Gastrocnemius medialis (tissue), 4 donors: ENCODE measurements around the gene CACNA1C.

Source experiments
- POLR2A ChIP-seq, 2 donors: fragments of 450-650 bp; IDR thresholded peaks; one replicate each; pipeline ENCODE4 v1.6.1; 2017; ENCODE audit warnings: antibody characterized with exemption in 2 of 2, mild to moderate bottlenecking in 2 of 2, moderate library complexity in 2 of 2
- TF ChIP-seq, protein P1 (sequence below), 5 experiments: fragments of 450-650 bp in 3 of 5; fragments of 200-600 bp in 2 of 5; sonication (generic) in 2 of 5; IDR thresholded peaks in 4 of 5; conservative IDR thresholded peaks in 1 of 5; 1 replicate in 4 of 5; 2 replicates in 1 of 5; pipeline ENCODE4 v1.5.1; 2016 to 2019; ENCODE audit warnings: antibody characterized with exemption in 5 of 5, mild to moderate bottlenecking in 3 of 5, moderate library complexity in 3 of 5

DNA sequence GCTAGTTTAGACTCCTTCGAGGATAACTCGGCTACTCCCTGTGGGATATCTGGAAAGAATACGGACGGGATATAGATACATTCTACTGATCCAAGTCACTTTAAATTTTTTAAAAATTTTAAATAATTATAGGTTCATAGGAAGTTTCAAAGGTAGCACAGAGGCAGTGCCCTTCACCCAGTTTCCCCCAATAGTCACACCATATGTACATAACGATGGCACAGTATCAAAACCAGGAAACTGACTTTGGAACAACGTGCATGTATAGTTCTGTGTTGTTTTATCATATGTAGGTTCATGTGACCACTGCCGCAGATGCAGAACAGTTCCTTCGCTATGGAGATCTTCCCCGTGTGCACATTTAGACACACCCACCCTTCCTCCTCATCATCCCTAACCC, 352.3 kb downstream of the CACNA1C start:
- TF ChIP-seq POLR2A (IDR thresholded peaks at IDR 0.05), result no peak
- TF ChIP-seq, protein P1, sequence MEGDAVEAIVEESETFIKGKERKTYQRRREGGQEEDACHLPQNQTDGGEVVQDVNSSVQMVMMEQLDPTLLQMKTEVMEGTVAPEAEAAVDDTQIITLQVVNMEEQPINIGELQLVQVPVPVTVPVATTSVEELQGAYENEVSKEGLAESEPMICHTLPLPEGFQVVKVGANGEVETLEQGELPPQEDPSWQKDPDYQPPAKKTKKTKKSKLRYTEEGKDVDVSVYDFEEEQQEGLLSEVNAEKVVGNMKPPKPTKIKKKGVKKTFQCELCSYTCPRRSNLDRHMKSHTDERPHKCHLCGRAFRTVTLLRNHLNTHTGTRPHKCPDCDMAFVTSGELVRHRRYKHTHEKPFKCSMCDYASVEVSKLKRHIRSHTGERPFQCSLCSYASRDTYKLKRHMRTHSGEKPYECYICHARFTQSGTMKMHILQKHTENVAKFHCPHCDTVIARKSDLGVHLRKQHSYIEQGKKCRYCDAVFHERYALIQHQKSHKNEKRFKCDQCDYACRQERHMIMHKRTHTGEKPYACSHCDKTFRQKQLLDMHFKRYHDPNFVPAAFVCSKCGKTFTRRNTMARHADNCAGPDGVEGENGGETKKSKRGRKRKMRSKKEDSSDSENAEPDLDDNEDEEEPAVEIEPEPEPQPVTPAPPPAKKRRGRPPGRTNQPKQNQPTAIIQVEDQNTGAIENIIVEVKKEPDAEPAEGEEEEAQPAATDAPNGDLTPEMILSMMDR (IDR thresholded peaks at IDR 0.05 in 4 of 5, conservative IDR thresholded peaks at IDR 0.05 in 1 of 5), result no peak
